Mesothelial cell of epicardium (in vitro differentiated cells): ENCODE results near the gene GRAP2. TPM values are rescaled to one million over a fixed set of nuclear protein-coding genes. Genes with fewer than 3 reads are reported as not detected.
A peak's percentile ranks its signal among the peaks of the same experiment; 100 is the strongest.
"Not testable (repeated sequence)": the region's sequence is repeated elsewhere in the genome, so short reads cannot be mapped to it uniquely, and the experiment has no call there.

Experiments
- DNase-seq, 2 experiments: peaks; one replicate each; pipeline ENCODE4 v3.0.0; 2021; ENCODE audit warnings: low spot score in 2 of 2; ENCODE audit not compliant: unreplicated experiment in 2 of 2
- H3K27ac Mint-ChIP-seq: 2 replicates; pipeline ENCODE4 v1.8.0; 2021; ENCODE audit warnings: mixed read lengths
- H3K27me3 Mint-ChIP-seq: 2 replicates; pipeline ENCODE4 v1.8.0; 2021; ENCODE audit warnings: low read depth, mixed read lengths
- H3K36me3 Mint-ChIP-seq: 2 replicates; pipeline ENCODE4 v1.8.0; 2021; ENCODE audit warnings: mixed read lengths
- H3K4me1 Mint-ChIP-seq: 2 replicates; pipeline ENCODE4 v1.8.0; 2021; ENCODE audit warnings: mixed read lengths
- H3K4me3 Mint-ChIP-seq: 2 replicates; pipeline ENCODE4 v1.8.0; 2021; ENCODE audit warnings: mild to moderate bottlenecking, moderate library complexity, mixed read lengths
- H3K9me3 Mint-ChIP-seq: 2 replicates; pipeline ENCODE4 v1.8.0; 2021; ENCODE audit warnings: mixed read lengths
- CTCF ChIP-seq: fragments of 200-600 bp; sonication (generic); IDR thresholded peaks from one replicate; pipeline ENCODE4 v1.5.0; 2021; ENCODE audit warnings: antibody characterized with exemption; ENCODE audit not compliant: unreplicated experiment
- total RNA-seq: library from RNA; stranded (reverse); gene quantifications from 3 replicates; pipeline ENCODE4 v1.2.1, GENCODE V29; 2021

Gene GRAP2
- total RNA-seq, 1 donor from 2014 or later, result not detected

- no peak for DNase-seq
- H3K4me3 Mint-ChIP-seq, result no peak overlapping the region
- no peak for TF ChIP-seq CTCF
- peaks cover 69% of the 10 kb centered on the region for H3K27me3 Mint-ChIP-seq
- H3K27ac Mint-ChIP-seq, result no peak overlapping the region
- no peaks in the 10 kb centered on the region for H3K36me3 Mint-ChIP-seq
- no peaks in the 10 kb centered on the region for H3K9me3 Mint-ChIP-seq
- H3K4me1 Mint-ChIP-seq, result peaks cover 20% of the 10 kb centered on the region
Observed at GRCh38 chr22:39992088-39992826, 91.4 kb downstream of the GRAP2 start.

GRCh38 chr22:39992894-39993293 is 92.0 kb downstream of the GRAP2 start:
- not testable (repeated sequence) for H3K27ac Mint-ChIP-seq, DNase-seq, H3K9me3 Mint-ChIP-seq, H3K4me3 Mint-ChIP-seq, H3K36me3 Mint-ChIP-seq
- Mint-ChIP-seq H3K4me1 (peaks cover 26% of the 10 kb centered on the region), H3K27me3 (peaks cover 69% of the 10 kb centered on the region)

- Mint-ChIP-seq H3K36me3 (no peaks in the 10 kb centered on the region), H3K9me3 (no peaks in the 10 kb centered on the region), H3K27ac (no peak overlapping the region), H3K27me3 (peaks cover 59% of the 10 kb centered on the region), H3K4me1 (peaks cover 38% of the 10 kb centered on the region), H3K4me3 (peak overlapping the region; percentile 35)
- TF ChIP-seq CTCF, result no peak
- no peak for DNase-seq
Observed at GRCh38 chr22:39994041-39994565, 93.2 kb downstream of the GRAP2 start.

GRCh38 chr22:39994566-39995392 is 93.9 kb downstream of the GRAP2 start, which contains the start of gene FAM83F:
TSS of gene FAM83F (plus strand) at chr22:39994954. CDS start at chr22:39995043, 89 bp downstream.
- peaks cover 42% of the 10 kb centered on the region for H3K4me1 Mint-ChIP-seq
- no peaks in the 10 kb centered on the region for H3K9me3 Mint-ChIP-seq
- peak in 1 of 2 experiments; percentile 52 for DNase-seq
- no peak within 1 kb of the TSS for H3K27ac Mint-ChIP-seq
- H3K27me3 Mint-ChIP-seq, result peaks cover 52% of the 10 kb centered on the region
- no peaks in the 10 kb centered on the region for H3K36me3 Mint-ChIP-seq
- TF ChIP-seq CTCF, result no peak
- H3K4me3 Mint-ChIP-seq, result peak within 1 kb of the TSS; percentile 48

- no peak for DNase-seq
- Mint-ChIP-seq H3K36me3 (no peaks in the 10 kb centered on the region), H3K9me3 (no peaks in the 10 kb centered on the region), H3K27me3 (peaks cover 49% of the 10 kb centered on the region), H3K4me3 (peak overlapping the region; percentile 48), H3K4me1 (peaks cover 43% of the 10 kb centered on the region), H3K27ac (peak overlapping the region; percentile 39)
- TF ChIP-seq CTCF, result no peak
Observed at GRCh38 chr22:39995393-39996252, 94.7 kb downstream of the GRAP2 start.
